Prostate gland (tissue), 2 donors: ENCODE results near the gene ZNF569.

Source experiments
- CTCF ChIP-seq, 4 experiments: fragments of 200-600 bp in 2 of 4; fragments of 450-650 bp in 2 of 4; sonication (generic) in 2 of 4; IDR thresholded peaks; 1 replicate in 3 of 4; 2 replicates in 1 of 4; pipeline ENCODE4 v1.5.1; 2016 to 2019; ENCODE audit warnings: antibody characterized with exemption in 4 of 4, mild to moderate bottlenecking in 2 of 4, moderate library complexity in 2 of 4
- POLR2A ChIP-seq: fragments of 450-650 bp; IDR thresholded peaks from one replicate; pipeline ENCODE4 v1.6.1; 2016; ENCODE audit warnings: antibody characterized with exemption, mild to moderate bottlenecking
- POLR2AphosphoS5 ChIP-seq: sonication (generic); formaldehyde crosslinking; IDR thresholded peaks from one replicate; pipeline ENCODE4 v1.6.1; 2017; ENCODE audit warnings: antibody characterized with exemption

GRCh38 chr19:37470216-37470615, 3.0 kb upstream of the ZNF569 start:
- TF ChIP-seq CTCF (IDR thresholded peaks at IDR 0.05) (no peak), POLR2A (no peak), POLR2AphosphoS5 (no peak)
